HG03558 (cell line): ENCODE measurements around the gene ID4.

ENCODE experiments used
- ATAC-seq: cut with Tn5 transposase; IDR thresholded peaks from one replicate; pipeline ENCODE4 v1.9.1; 2021; ENCODE audit warnings: moderate number of reproducible peaks; ENCODE audit not compliant: unreplicated experiment; ENCODE audit errors: extremely low read depth

ID4 gene

GRCh38 chr6:19830171-19830570 lies 7.0 kb upstream of the ID4 start:
- no peak for ATAC-seq

- no peak for ATAC-seq
These were observed 5.8 kb upstream of the ID4 start for GRCh38 chr6:19831358-19831757.

GRCh38 chr6:19833947-19834346 lies 3.2 kb upstream of the ID4 start:
- ATAC-seq, result no peak

- no peak for ATAC-seq
These were observed 2.3 kb upstream of the ID4 start for GRCh38 chr6:19834858-19835257.

GRCh38 chr6:19835605-19836004 lies 1.6 kb upstream of the ID4 start:
- ATAC-seq, result no peak

GRCh38 chr6:19837511-19838441 lies 606 bp downstream of the ID4 start:
- ATAC-seq, result no peak

- ATAC-seq, result no peak
These were observed 1.5 kb downstream of the ID4 start for GRCh38 chr6:19838442-19839236.

GRCh38 chr6:19839237-19839546 lies 2.0 kb downstream of the ID4 start:
- ATAC-seq, result no peak

GRCh38 chr6:19839788-19840187 lies 2.6 kb downstream of the ID4 start:
- no peak for ATAC-seq

GRCh38 chr6:19841181-19841580 lies 4.0 kb downstream of the ID4 start:
- no peak for ATAC-seq

- no peak for ATAC-seq
These were observed 5.0 kb downstream of the ID4 start for GRCh38 chr6:19842030-19842615.

- no peak for ATAC-seq
These were observed 7.5 kb downstream of the ID4 start for GRCh38 chr6:19844689-19845088.

- ATAC-seq, result no peak
These were observed 8.3 kb downstream of the ID4 start for GRCh38 chr6:19845266-19846041.

GRCh38 chr6:19848465-19849029 lies 11.4 kb downstream of the ID4 start:
- no peak for ATAC-seq

- ATAC-seq, result no peak
These were observed 12.0 kb downstream of the ID4 start for GRCh38 chr6:19849196-19849595.

- no peak for ATAC-seq
These were observed 12.6 kb downstream of the ID4 start for GRCh38 chr6:19849755-19850154.

GRCh38 chr6:19851241-19852089 lies 14.3 kb downstream of the ID4 start:
- ATAC-seq, result no peak

GRCh38 chr6:19852090-19852457 lies 14.9 kb downstream of the ID4 start:
- no peak for ATAC-seq

- ATAC-seq, result no peak
These were observed 15.8 kb downstream of the ID4 start for GRCh38 chr6:19852927-19853326.
